ENCODE measurements around the gene ADCK2. TPM values are rescaled to one million over a fixed set of nuclear protein-coding genes. Genes with fewer than 3 reads are reported as not detected.
A peak's percentile ranks its signal among the peaks of the same experiment; 100 is the strongest.

ADCK2 gene
- total and polyA plus RNA-seq, 9 of the 15 experiments (the other 6 are each of a cell fraction or from before 2014, with no cell fraction given): 0.08 to 14.3 (median 9.7) TPM

DNA sequence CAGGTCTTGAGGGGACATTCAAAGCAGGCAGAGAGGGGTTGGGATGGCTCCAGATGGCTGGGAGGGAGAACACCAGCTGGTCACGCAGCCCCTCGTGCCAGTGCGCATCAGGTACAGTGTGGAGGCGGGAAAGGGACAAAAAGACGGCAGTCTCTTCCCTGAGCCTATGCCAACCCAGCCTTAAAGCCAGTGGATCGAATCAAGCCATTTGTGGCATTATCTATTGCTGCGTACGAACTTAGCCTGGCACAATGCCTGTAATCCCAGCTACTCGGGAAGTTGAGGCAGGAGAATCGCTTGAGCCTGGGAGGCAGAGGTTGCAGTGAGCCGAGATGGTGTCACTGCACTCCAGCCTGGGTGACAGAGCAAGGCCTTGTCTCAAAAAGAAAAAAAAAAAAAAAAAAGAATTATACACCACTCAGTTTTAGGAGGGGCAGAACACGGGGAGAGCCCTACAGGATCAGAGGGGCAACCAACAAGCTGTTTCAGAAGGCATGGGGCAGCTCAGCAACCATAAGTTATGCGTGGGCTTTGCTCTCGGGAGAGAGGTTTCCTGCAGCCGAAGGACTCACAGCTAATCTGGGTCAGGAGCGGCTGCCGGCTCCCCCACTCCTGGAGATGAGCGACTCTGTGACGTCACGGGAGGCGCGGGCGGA lies 23.4 kb downstream of the ADCK2 start (continued):
- TF ChIP-seq, protein P1, sequence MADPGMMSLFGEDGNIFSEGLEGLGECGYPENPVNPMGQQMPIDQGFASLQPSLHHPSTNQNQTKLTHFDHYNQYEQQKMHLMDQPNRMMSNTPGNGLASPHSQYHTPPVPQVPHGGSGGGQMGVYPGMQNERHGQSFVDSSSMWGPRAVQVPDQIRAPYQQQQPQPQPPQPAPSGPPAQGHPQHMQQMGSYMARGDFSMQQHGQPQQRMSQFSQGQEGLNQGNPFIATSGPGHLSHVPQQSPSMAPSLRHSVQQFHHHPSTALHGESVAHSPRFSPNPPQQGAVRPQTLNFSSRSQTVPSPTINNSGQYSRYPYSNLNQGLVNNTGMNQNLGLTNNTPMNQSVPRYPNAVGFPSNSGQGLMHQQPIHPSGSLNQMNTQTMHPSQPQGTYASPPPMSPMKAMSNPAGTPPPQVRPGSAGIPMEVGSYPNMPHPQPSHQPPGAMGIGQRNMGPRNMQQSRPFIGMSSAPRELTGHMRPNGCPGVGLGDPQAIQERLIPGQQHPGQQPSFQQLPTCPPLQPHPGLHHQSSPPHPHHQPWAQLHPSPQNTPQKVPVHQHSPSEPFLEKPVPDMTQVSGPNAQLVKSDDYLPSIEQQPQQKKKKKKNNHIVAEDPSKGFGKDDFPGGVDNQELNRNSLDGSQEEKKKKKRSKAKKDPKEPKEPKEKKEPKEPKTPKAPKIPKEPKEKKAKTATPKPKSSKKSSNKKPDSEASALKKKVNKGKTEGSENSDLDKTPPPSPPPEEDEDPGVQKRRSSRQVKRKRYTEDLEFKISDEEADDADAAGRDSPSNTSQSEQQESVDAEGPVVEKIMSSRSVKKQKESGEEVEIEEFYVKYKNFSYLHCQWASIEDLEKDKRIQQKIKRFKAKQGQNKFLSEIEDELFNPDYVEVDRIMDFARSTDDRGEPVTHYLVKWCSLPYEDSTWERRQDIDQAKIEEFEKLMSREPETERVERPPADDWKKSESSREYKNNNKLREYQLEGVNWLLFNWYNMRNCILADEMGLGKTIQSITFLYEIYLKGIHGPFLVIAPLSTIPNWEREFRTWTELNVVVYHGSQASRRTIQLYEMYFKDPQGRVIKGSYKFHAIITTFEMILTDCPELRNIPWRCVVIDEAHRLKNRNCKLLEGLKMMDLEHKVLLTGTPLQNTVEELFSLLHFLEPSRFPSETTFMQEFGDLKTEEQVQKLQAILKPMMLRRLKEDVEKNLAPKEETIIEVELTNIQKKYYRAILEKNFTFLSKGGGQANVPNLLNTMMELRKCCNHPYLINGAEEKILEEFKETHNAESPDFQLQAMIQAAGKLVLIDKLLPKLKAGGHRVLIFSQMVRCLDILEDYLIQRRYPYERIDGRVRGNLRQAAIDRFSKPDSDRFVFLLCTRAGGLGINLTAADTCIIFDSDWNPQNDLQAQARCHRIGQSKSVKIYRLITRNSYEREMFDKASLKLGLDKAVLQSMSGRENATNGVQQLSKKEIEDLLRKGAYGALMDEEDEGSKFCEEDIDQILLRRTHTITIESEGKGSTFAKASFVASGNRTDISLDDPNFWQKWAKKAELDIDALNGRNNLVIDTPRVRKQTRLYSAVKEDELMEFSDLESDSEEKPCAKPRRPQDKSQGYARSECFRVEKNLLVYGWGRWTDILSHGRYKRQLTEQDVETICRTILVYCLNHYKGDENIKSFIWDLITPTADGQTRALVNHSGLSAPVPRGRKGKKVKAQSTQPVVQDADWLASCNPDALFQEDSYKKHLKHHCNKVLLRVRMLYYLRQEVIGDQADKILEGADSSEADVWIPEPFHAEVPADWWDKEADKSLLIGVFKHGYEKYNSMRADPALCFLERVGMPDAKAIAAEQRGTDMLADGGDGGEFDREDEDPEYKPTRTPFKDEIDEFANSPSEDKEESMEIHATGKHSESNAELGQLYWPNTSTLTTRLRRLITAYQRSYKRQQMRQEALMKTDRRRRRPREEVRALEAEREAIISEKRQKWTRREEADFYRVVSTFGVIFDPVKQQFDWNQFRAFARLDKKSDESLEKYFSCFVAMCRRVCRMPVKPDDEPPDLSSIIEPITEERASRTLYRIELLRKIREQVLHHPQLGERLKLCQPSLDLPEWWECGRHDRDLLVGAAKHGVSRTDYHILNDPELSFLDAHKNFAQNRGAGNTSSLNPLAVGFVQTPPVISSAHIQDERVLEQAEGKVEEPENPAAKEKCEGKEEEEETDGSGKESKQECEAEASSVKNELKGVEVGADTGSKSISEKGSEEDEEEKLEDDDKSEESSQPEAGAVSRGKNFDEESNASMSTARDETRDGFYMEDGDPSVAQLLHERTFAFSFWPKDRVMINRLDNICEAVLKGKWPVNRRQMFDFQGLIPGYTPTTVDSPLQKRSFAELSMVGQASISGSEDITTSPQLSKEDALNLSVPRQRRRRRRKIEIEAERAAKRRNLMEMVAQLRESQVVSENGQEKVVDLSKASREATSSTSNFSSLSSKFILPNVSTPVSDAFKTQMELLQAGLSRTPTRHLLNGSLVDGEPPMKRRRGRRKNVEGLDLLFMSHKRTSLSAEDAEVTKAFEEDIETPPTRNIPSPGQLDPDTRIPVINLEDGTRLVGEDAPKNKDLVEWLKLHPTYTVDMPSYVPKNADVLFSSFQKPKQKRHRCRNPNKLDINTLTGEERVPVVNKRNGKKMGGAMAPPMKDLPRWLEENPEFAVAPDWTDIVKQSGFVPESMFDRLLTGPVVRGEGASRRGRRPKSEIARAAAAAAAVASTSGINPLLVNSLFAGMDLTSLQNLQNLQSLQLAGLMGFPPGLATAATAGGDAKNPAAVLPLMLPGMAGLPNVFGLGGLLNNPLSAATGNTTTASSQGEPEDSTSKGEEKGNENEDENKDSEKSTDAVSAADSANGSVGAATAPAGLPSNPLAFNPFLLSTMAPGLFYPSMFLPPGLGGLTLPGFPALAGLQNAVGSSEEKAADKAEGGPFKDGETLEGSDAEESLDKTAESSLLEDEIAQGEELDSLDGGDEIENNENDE (IDR thresholded peaks at IDR 0.05; ENCODE audit: low read depth, low read length): no peak
- TF ChIP-seq BRD9 (IDR thresholded peaks at IDR 0.05; ENCODE audit: low read depth, partially characterized antibody): peak; percentile 53
- no peak for TF ChIP-seq KLF13 (tag; IDR thresholded peaks at IDR 0.05; ENCODE audit: borderline replicate concordance, low read depth)
- TF ChIP-seq ASH1L (IDR thresholded peaks at IDR 0.05; ENCODE audit: borderline replicate concordance, low read depth, partially characterized antibody): peak; percentile 27
- 0 out of 2 replicates have a peak, but pooled peaks have one; percentile 18 for TF ChIP-seq CEBPG (CRISPR knock-in tag; IDR thresholded peaks at IDR 0.05)
- no peak for TF ChIP-seq CEBPG (tag; conservative IDR thresholded peaks at IDR 0.05 in 1 of 2, IDR thresholded peaks at IDR 0.05 in 1 of 2)
- 0 out of 2 replicates have a peak, but pooled peaks have one; percentile 28 for TF ChIP-seq MIER1 (IDR thresholded peaks at IDR 0.05; ENCODE audit: low read depth)
- TF ChIP-seq, protein P2, sequence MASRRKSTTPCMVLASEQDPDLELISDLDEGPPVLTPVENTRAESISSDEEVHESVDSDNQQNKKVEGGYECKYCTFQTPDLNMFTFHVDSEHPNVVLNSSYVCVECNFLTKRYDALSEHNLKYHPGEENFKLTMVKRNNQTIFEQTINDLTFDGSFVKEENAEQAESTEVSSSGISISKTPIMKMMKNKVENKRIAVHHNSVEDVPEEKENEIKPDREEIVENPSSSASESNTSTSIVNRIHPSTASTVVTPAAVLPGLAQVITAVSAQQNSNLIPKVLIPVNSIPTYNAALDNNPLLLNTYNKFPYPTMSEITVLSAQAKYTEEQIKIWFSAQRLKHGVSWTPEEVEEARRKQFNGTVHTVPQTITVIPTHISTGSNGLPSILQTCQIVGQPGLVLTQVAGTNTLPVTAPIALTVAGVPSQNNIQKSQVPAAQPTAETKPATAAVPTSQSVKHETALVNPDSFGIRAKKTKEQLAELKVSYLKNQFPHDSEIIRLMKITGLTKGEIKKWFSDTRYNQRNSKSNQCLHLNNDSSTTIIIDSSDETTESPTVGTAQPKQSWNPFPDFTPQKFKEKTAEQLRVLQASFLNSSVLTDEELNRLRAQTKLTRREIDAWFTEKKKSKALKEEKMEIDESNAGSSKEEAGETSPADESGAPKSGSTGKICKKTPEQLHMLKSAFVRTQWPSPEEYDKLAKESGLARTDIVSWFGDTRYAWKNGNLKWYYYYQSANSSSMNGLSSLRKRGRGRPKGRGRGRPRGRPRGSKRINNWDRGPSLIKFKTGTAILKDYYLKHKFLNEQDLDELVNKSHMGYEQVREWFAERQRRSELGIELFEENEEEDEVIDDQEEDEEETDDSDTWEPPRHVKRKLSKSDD (conservative IDR thresholded peaks at IDR 0.05; ENCODE audit: low read length): no peak
- TF ChIP-seq DIDO1 (tag; IDR thresholded peaks at IDR 0.05; ENCODE audit: low read depth): no peak
